A549 (cell line): ENCODE results near the gene KLK11. TPM values are rescaled to one million over a fixed set of nuclear protein-coding genes. Genes with fewer than 3 reads are reported as not detected.
A peak's percentile ranks its signal among the peaks of the same experiment; 100 is the strongest.

Experiments
- ATAC-seq, 2 experiments: fragments of 200-7000 bp in 1 of 2; fragments of >200 bp in 1 of 2; cut with Nextera tagmentation in 1 of 2; cut with Tn5 transposase in 1 of 2; 3 replicates each; pipeline versions ENCODE4 v1.8.0 to v1.9.1; 2018 to 2020; ENCODE audit warnings: mild to moderate bottlenecking in 1 of 2, moderate library complexity in 1 of 2
- CTCF ChIA-PET: fragments of 300-600 bp; sonication (Branson Sonifier 250); formaldehyde crosslinking; extraction: SDS; loops from one replicate; lab custom pipeline; 2021; ENCODE audit warnings: antibody characterized with exemption, inconsistent platforms; lab: Yijun Ruan, JAX
- POLR2A ChIA-PET: fragments of 350-600 bp; formaldehyde crosslinking; extraction: SDS; loops from one replicate; lab custom pipeline; 2021; ENCODE audit warnings: antibody characterized with exemption, inconsistent platforms; lab: Yijun Ruan, JAX
- DNase-seq, 2 experiments: peaks; one replicate each; pipeline versions ENCODE4 v3.0.0 to v3.0.0-alpha.2; 2011 to 2016; ENCODE audit warnings: low read depth in 1 of 2, low spot score in 1 of 2
- FAIRE-seq: peaks from 2 replicates; lab custom pipeline; 2011; peaks lifted over from hg19 to GRCh38; lab: Jason Lieb, UNC
- H3K27ac ChIP-seq, 2 experiments: fragments of >200 bp; sonication (Bioruptor Twin); formaldehyde crosslinking; 3 replicates each; pipeline ENCODE4 v1.5.1; 2016 to 2017
- H3K4me1 ChIP-seq: fragments of >200 bp; sonication (Bioruptor Twin); formaldehyde crosslinking; 3 replicates; pipeline ENCODE4 v1.6.1; 2016
- H3K4me2 ChIP-seq: fragments of >200 bp; sonication (Bioruptor Twin); formaldehyde crosslinking; 3 replicates; pipeline ENCODE4 v1.6.1; 2016
- H3K4me3 ChIP-seq: fragments of >200 bp; sonication (Bioruptor Twin); formaldehyde crosslinking; 3 replicates; pipeline ENCODE4 v1.5.1; 2016
- H3K9me3 ChIP-seq: fragments of >200 bp; sonication (Bioruptor Twin); formaldehyde crosslinking; 3 replicates; pipeline ENCODE4 v1.6.1; 2016
- ATOH8 ChIP-seq: fragments of 250-450 bp; sonication (Bioruptor Pico); IDR thresholded peaks from 2 replicates; pipeline ENCODE4 v1.5.0; 2020; ENCODE audit warnings: low read depth, mild to moderate bottlenecking, moderate library complexity
- BHLHE40 ChIP-seq: IDR thresholded peaks from 2 replicates; pipeline ENCODE4 v1.6.1; 2012; ENCODE audit warnings: low read depth, low read length, inconsistent platforms
- CBX2 ChIP-seq: fragments of 200-600 bp; sonication (generic); IDR thresholded peaks from 2 replicates; pipeline ENCODE4 v1.6.1; 2016; ENCODE audit warnings: low read depth, mild to moderate bottlenecking, borderline replicate concordance
- CBX8 ChIP-seq: fragments of 200-600 bp; sonication (generic); IDR thresholded peaks from 2 replicates; pipeline ENCODE4 v1.6.1; 2016
- CHD4 ChIP-seq: fragments of 200-600 bp; sonication (generic); IDR thresholded peaks from 2 replicates; pipeline ENCODE4 v1.6.1; 2016; ENCODE audit warnings: antibody characterized with exemption, mild to moderate bottlenecking, borderline replicate concordance
- EHF ChIP-seq: fragments of 250-450 bp; sonication (Bioruptor Pico); IDR thresholded peaks from 2 replicates; pipeline ENCODE4 v1.5.0; 2020; ENCODE audit warnings: mild to moderate bottlenecking
- FOSB ChIP-seq: fragments of 250-450 bp; sonication (Bioruptor Pico); IDR thresholded peaks from 2 replicates; pipeline ENCODE4 v1.5.0; 2020; ENCODE audit warnings: mild to moderate bottlenecking, moderate library complexity
- HOXA7 ChIP-seq: fragments of 250-450 bp; sonication (Bioruptor Pico); IDR thresholded peaks from 2 replicates; pipeline ENCODE4 v1.5.0; 2020; ENCODE audit warnings: mild to moderate bottlenecking, moderate library complexity
- HOXB13 ChIP-seq: fragments of 250-450 bp; sonication (Bioruptor Pico); IDR thresholded peaks from 2 replicates; pipeline ENCODE4 v1.5.0; 2020; ENCODE audit warnings: low read depth, mild to moderate bottlenecking, moderate library complexity
- MAFK ChIP-seq: fragments of 450-650 bp; IDR thresholded peaks from 2 replicates; pipeline ENCODE4 v1.6.1; 2014; ENCODE audit not compliant: partially characterized antibody
- MAZ ChIP-seq: fragments of 150-350 bp; IDR thresholded peaks from 2 replicates; pipeline ENCODE4 v1.6.1; 2014; ENCODE audit warnings: antibody characterized with exemption, low read depth, low read length, borderline replicate concordance
- PBX3 ChIP-seq: IDR thresholded peaks from 2 replicates; pipeline ENCODE4 v1.6.1; 2012
- PHF8 ChIP-seq: fragments of 200-600 bp; sonication (generic); IDR thresholded peaks from 2 replicates; pipeline ENCODE4 v1.6.1; 2016; ENCODE audit warnings: low read depth, mild to moderate bottlenecking, antibody characterized with exemption, moderate library complexity, borderline replicate concordance
- POLR2A ChIP-seq: IDR thresholded peaks from 2 replicates; pipeline ENCODE4 v1.6.1; 2012; ENCODE audit warnings: mild to moderate bottlenecking, low read length
- RNF2 ChIP-seq: fragments of 200-600 bp; sonication (generic); IDR thresholded peaks from 2 replicates; pipeline ENCODE4 v1.6.1; 2016; ENCODE audit warnings: low read depth, mild to moderate bottlenecking, antibody characterized with exemption, moderate library complexity, borderline replicate concordance
- SMC3 ChIP-seq: fragments of >200 bp; sonication (Bioruptor Twin); formaldehyde crosslinking; IDR thresholded peaks from 3 replicates; pipeline ENCODE4 v1.6.1; 2018; ENCODE audit warnings: inconsistent platforms
- ZFP36 ChIP-seq: fragments of 450-650 bp; IDR thresholded peaks from 2 replicates; pipeline ENCODE4 v1.6.1; 2014; ENCODE audit warnings: borderline replicate concordance; ENCODE audit not compliant: partially characterized antibody
- ZSCAN20 ChIP-seq: fragments of 250-450 bp; sonication (Bioruptor Pico); IDR thresholded peaks from 2 replicates; pipeline ENCODE4 v1.8.0; 2022; ENCODE audit warnings: mild to moderate bottlenecking, moderate library complexity
- WGBS: methylation state at CpG from one replicate; pipeline ENCODE4 v1.1.6; 2017; ENCODE audit errors: missing lambda C conversion rate; 5-methylcytosine and 5-hydroxymethylcytosine counted together
- polyA plus RNA-seq, 4 experiments: library from polyadenylated mRNA; depleted of rRNA in 3 of 4; stranded (reverse); fragments of >200 nt; fragmentation: RNase III in 1 of 4; extraction: RNeasy Plus Mini Kit Qiagen cat#74134 plus additional on column Dnase treatment in 1 of 4; gene quantifications; 2 replicates in 3 of 4; 3 replicates in 1 of 4; pipeline ENCODE4 v1.2.3, GENCODE V29; 2011 to 2017
- TF ChIP-seq, protein P1 (sequence below): fragments of 150-350 bp; IDR thresholded peaks from 2 replicates; pipeline ENCODE4 v1.6.1; 2014; ENCODE audit warnings: low read depth, mild to moderate bottlenecking, low read length
- TF ChIP-seq, protein P2 (sequence below): fragments of 450-650 bp; IDR thresholded peaks from 2 replicates; pipeline ENCODE4 v1.6.1; 2014; ENCODE audit warnings: antibody characterized with exemption
- TF ChIP-seq, protein P3 (sequence below): IDR thresholded peaks from 2 replicates; pipeline ENCODE4 v1.6.1; 2012; ENCODE audit warnings: low read depth, borderline replicate concordance

The KLK11 gene
- polyA plus RNA-seq, 2 of the 4 experiments (the other 2 are of a cell fraction) = not detected

DNA sequence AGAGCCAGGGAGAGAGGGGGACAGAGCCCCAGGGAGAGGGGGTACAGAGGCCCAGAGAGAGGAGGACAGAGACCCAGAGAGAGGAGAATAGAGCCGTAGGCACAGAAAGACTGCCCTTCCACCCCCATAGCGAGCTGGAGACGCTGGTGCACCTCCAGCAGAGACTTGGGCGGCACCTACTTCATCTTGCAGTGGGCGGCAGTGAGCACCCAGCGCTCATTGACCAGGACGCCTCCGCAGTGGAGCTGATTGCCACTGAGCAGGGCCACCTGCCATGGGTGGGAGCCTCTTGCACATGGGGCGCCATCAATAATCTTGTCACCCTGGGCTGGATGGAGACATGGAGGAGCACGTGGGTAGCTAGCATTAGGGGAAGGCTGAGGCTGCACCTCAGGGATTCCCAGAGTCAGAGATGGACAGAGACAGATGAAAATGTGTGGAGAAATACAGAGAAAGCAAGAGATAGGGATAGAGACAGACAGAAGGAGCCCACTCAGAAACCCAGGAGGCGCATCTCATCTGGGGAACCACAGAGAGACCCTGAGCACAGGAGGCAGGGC lies 44.7 kb downstream of the KLK11 start:
- 27% methylated on average over 11 of the region's 11 CpGs for WGBS
- DNase-seq (no peak), FAIRE-seq (no peak), ATAC-seq (peak; percentile 51 to 69)
- Histone ChIP-seq H3K4me1 (peaks cover 10% of the 10 kb centered on the region; the same call in 2 of the 3 replicates), H3K9me3 (no peaks in the 10 kb centered on the region), H3K4me3 (no peak overlapping the region), H3K4me2 (no peak overlapping the region), H3K27ac (no peak overlapping the region)
- POLR2A ChIA-PET = no interaction called here
- CTCF ChIA-PET = interaction anchor here (0.9 kb wide), 1 partner anchor 278 kb away, joined by 3 read pairs; no protein-coding TSS in a partner anchor
- TF ChIP-seq ATOH8 (no peak), MAFK (peak; percentile 8)

GRCh38 chr19:50980208-50980607 lies 46.2 kb downstream of the KLK11 start:
- no peak overlapping the region for H3K4me3 ChIP-seq
- DNase-seq = no peak
- CTCF ChIA-PET = interaction anchor here (1.7 to 1.9 kb wide), 2 partner anchors 30 to 37 kb away, joined by 4 to 6 read pairs; a partner anchor contains a TSS
- no peaks in the 10 kb centered on the region for H3K9me3 ChIP-seq
- 57% methylated on average over 13 of the region's 13 CpGs for WGBS
- ATAC-seq = no peak
- FAIRE-seq = no peak
- no peak for TF ChIP-seq CBX2
- TF ChIP-seq POLR2A = no peak
- TF ChIP-seq PBX3 = no peak
- no peak for TF ChIP-seq MAZ
- TF ChIP-seq CHD4 = no peak
- TF ChIP-seq, protein P1, sequence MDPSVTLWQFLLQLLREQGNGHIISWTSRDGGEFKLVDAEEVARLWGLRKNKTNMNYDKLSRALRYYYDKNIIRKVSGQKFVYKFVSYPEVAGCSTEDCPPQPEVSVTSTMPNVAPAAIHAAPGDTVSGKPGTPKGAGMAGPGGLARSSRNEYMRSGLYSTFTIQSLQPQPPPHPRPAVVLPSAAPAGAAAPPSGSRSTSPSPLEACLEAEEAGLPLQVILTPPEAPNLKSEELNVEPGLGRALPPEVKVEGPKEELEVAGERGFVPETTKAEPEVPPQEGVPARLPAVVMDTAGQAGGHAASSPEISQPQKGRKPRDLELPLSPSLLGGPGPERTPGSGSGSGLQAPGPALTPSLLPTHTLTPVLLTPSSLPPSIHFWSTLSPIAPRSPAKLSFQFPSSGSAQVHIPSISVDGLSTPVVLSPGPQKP = no peak
- TF ChIP-seq ZSCAN20 (CRISPR knock-in tag) = no peak
- POLR2A ChIA-PET = no interaction called here
- no peak overlapping the region for H3K27ac ChIP-seq
- H3K4me2 ChIP-seq = no peak overlapping the region
- H3K4me1 ChIP-seq = peaks cover 16% of the 10 kb centered on the region; the same call in 2 of the 3 replicates

DNA sequence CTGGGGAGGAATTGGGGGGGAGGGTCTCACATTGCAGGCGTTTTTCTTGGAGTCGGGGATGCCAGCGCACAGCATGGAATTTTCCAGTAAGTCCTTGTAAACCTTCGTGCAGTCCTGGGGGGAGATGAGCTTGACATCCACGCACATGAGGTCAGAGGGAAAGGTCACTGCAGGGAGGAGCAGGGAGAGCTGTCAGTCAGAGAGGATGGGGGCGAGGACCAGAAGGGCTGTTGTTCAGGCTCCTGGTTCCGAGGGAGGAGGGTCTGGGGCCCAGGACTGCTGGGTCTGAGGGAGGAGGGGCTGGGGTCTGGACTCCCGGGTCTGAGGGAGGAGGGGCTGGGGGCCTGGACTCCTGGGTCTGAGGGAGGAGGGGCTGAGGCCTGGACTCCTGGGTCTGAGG lies 46.7 kb downstream of the KLK11 start:
- ATAC-seq (no peak), DNase-seq (no peak), FAIRE-seq (no peak)
- POLR2A ChIA-PET = no interaction called here
- Histone ChIP-seq H3K27ac (no peak overlapping the region; a peak in 1 of 6 replicates), H3K4me1 (peaks cover 16% of the 10 kb centered on the region; the same call in 2 of the 3 replicates), H3K4me2 (no peak overlapping the region), H3K4me3 (no peak overlapping the region), H3K9me3 (no peaks in the 10 kb centered on the region)
- TF ChIP-seq CBX2 (no peak), FOSB (CRISPR knock-in tag) (no peak), CBX8 (no peak), ATOH8 (no peak), PHF8 (no peak), HOXB13 (CRISPR knock-in tag) (no peak)
- CTCF ChIA-PET = interaction anchor here (1.7 to 1.9 kb wide), 2 partner anchors 30 to 37 kb away, joined by 4 to 6 read pairs; a partner anchor contains a TSS
- WGBS = 54% methylated on average over 7 of the region's 8 CpGs

DNA sequence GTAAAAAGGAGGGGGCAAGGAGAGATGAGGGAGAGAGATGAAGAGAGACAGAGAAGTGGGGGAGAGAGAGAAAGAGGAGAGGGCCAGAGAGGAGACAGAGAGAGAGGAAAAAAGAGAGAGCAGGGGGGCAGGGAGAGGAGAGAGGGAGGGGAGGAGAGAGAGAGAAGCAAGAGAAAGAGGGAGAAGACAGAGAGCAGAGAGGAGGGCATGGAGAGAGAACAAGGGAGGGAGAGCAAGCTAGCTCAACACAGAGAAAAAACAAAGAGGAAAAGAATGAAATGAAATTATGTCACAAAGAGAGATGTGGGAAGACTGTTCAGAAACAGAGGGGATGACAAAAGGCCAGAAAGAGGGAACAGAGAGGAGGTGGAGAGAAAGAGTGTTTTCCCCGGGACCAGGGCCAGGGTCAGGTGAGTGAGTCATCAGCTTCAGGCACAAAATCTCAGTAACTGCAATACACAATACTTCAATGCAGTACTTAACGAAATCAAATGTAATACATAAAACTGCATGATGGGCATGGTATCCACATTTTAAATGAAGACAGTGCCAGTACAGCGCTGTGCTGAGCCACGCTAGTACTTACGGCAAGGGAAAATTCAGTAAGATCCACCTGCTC lies 47.5 kb downstream of the KLK11 start:
- CTCF ChIA-PET = interaction anchor here (1.6 to 1.9 kb wide), 3 partner anchors 31 to 42 kb away, joined by 4 to 6 read pairs (median 5); a partner anchor contains a TSS
- ATAC-seq (0 out of 6 replicates have a peak, but pooled peaks of 1 of the 2 experiments have one; percentile 27), DNase-seq (no peak), FAIRE-seq (no peak)
- no peaks in the 10 kb centered on the region for H3K9me3 ChIP-seq
- H3K4me3 ChIP-seq = no peak overlapping the region
- H3K4me2 ChIP-seq = no peak overlapping the region
- POLR2A ChIA-PET = no interaction called here
- H3K4me1 ChIP-seq = peaks cover 16% of the 10 kb centered on the region; the same call in 2 of the 3 replicates
- 53% methylated on average over 5 of the region's 5 CpGs for WGBS
- no peak overlapping the region; a peak in 1 of 6 replicates for H3K27ac ChIP-seq
- no peak for TF ChIP-seq RNF2
- TF ChIP-seq, protein P2, sequence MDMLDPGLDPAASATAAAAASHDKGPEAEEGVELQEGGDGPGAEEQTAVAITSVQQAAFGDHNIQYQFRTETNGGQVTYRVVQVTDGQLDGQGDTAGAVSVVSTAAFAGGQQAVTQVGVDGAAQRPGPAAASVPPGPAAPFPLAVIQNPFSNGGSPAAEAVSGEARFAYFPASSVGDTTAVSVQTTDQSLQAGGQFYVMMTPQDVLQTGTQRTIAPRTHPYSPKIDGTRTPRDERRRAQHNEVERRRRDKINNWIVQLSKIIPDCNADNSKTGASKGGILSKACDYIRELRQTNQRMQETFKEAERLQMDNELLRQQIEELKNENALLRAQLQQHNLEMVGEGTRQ = no peak
- no peak for TF ChIP-seq HOXB13 (CRISPR knock-in tag)
- no peak for TF ChIP-seq SMC3
- TF ChIP-seq BHLHE40 = no peak
- no peak for TF ChIP-seq HOXA7 (CRISPR knock-in tag)
- TF ChIP-seq, protein P1 = no peak
- no peak for TF ChIP-seq ZFP36
- TF ChIP-seq, protein P3, sequence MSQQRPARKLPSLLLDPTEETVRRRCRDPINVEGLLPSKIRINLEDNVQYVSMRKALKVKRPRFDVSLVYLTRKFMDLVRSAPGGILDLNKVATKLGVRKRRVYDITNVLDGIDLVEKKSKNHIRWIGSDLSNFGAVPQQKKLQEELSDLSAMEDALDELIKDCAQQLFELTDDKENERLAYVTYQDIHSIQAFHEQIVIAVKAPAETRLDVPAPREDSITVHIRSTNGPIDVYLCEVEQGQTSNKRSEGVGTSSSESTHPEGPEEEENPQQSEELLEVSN = no peak
- TF ChIP-seq EHF = no peak
